ENCODE results near the gene LYPD6B.

Gene LYPD6B, protein sequence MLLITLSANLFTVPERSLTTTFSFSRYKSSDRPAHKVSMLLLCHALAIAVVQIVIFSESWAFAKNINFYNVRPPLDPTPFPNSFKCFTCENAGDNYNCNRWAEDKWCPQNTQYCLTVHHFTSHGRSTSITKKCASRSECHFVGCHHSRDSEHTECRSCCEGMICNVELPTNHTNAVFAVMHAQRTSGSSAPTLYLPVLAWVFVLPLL

DNA sequence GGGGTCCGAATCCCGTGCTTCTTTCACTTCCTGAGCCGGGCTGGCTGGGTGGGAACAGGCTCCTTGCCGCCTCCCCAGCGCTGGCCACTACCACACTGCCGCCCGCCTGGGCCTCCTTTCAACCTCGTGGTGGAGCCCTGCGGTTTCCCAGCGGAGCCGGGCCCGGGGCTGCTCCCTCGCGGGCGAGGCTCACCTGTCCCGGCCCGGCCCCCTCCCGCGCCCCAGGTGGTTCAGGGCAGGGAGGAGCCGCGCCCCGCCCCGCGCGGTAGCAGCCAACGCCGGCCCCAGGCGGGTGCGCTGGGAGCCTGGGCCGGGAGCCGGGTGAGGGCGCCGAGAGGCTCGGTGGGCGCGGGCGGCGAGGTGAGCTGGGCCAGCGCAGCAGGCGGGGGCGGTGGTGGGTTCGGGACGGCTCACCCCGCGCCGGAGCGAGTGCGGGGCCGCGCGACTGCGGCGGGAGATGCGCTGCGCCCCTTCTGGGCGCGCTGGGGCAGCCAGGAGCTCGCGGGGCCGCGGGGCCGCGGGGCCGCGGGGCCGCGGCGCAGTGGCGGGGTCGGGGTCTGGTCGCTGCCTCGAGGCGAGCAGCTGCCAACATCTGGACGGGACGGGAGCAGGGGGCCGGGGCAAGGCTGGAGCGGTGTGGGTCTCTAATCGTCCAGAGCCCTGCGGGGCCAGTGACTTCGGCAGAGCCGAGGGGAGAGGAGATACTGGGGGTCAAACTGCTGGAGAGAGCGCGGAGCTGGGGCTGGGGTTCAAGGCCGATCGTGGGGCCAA, at the start of gene LYPD6B:
LYPD6B (plus strand) TSS at position 258 of the 771 bp plus-strand sequence. CDS start 92,250 bp downstream, outside the sequence.
- peak; percentile 67 for DNase-seq

DNA sequence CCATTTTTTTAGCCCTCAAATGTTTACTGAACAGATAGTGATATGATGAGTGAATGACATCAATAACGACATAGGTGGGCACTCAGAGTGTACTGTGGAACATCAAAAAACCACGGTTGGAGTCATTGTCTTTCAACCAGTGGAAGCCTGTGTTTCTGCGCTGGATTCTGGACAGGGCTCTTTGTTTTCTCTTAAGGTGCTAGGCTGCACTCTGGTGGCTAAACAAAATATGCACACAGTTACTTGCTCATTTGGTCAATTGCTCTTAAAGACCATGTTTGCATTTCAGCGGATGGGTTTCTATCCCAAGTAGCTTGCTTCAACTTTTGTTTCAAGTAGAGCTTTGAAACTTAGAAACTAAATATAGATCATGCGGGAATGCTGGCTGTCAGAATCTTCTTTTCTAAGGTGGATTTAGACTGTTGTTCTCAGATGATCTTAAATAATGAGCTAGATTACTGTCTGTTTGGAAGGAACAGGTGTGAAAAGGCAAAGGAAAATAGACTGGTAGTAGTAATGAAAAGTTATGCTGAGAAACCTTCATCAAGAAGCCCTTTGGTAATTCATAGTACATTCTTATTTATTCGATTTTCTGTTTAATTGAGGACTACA, 48.5 kb upstream of the LYPD6B start:
- peak; percentile 46 for DNase-seq

DNA sequence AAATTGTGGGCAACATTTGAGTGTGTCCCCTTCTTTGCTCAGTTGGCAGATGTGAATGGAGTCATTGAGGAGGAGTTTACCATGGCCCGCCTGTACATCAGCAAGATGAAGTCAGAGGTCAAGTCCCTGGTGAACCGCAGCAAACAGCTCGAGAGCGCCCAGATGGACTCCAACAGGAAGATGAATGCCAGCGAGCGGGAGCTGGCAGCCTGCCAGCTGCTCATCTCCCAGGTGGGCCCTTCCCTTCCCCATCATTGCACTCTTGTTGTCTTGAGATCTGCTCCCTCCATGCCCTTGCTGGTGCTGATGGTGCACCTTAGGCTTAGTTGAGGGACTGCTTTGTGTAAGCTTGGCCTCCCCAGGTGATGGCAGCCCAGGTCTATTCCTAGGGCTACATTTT, 47.5 kb upstream of the LYPD6B start:
- peak; percentile 28 for DNase-seq

DNA sequence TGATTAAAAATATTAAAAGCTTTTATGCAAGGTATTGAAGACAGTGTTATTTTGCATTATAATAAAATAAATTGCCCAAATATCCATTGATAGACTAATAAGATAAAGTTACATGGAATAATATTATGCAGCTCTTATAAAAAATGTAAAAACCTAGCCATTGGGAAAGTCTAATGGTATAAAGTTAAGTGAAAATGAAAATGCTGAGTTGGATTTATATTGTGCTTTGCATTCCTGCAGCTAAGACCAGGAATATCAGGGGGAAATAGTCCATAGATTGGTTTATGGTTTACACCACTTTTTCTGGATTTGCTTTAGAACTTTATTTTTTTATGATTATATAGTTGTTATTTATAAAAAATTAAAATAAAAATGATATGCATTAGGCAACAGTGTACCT, 46.1 kb upstream of the LYPD6B start:
- DNase-seq, result no peak

DNA sequence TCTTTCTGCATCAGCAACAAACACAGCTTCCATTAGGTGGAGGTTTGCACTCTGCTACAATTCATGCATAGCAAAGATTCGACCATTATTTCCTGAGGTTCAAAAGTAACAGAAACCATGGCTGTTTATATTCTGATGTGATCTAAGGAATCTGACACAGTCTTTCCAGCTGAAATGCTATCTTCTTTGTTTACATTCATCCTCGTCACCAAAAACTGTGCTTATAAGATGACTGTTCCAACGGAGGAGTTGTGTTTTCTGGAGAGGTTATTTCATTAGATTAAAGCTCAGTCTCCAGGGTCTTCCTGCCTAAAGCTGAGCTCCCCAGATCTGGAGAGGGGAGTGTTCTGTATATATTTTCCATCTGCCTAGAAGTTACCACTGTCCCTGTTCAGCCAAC, 45.1 kb upstream of the LYPD6B start:
- DNase-seq, result no peak

DNA sequence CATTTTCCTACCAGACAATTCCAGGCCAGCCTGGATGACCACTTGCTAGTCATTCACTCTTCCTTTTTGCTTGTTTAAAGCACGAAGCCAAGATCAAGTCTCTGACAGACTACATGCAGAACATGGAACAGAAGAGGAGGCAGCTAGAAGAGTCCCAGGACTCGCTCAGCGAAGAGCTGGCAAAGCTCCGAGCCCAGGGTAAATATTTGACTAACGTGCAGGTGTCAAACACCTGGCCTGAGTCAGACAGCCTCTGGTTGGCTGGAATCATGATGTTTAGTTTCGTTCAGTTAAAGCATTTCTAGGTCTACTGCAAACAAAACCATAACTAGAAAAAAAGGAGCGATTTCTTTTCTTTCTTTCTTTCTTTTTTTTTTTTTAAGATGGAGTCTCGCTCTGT, 44.2 kb upstream of the LYPD6B start:
- DNase-seq, result peak; percentile 66

DNA sequence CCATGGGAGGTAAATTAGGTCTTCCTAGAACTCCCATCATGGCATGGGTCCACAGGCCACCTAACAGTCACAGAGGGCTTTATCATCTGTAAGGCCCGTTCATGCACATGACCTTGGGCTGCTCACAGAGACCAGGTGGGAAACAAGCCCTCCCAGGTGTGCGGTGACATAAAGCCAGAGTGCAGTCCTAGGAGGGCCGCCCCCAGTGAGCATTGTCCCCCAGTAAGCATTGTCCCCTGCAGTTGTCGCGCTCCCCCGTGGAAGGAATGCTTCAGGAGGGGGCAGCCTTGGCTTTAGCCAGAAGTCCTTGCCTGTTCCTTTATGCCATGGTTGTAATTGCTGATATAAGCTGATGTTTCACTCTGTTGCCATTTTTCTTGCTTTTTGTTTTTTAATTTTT, 41.7 kb upstream of the LYPD6B start:
- DNase-seq, result no peak

DNA sequence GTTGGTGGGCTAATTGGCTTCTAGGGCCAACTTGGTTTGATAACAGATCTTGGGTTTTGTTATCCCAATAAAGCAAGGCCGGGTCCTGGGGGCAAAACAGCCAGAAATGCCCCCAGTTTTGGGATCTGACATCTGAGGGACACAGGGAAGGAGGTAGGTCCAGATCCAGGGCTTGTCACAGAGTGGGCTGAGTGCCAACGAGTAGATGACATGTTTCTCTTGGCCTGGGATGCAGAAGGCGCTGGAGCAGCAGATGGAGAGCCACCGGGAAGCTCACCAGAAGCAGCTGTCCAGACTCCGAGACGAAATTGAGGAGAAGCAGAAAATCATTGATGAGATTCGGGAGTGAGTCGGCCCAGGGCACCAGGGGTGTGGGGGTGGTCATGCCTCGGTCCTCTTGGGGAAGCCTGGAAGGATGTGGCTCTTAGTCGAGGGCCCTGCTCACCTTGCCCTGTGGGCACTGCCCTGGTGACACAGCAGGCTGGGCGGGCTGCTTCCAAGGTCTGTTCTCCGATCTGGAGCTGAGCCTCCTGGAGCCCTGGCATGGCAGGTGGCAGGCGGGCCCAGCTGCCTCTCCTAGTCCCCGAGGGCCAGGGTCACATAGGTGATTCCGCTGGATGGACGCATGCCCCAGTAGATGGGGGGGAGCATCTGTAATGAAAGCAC, 40.2 kb upstream of the LYPD6B start:
- no peak for DNase-seq

DNA sequence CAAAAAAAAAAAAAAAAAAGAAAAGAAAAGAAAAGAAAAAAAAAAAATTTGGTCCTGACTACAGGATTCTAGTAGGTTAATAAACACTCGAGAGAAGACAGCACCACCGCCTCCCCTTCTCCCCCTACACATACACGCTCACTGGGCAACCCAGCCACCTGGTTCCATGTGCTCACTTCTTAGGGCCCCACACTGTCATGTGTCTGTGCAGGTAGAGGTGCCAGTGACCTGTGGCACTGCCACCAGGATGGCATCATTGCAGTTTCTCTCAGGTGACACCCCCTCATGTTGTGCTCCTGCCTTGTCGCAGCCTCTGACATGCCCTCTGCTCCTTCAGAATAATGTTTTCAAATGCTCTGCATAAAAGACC, 39.7 kb upstream of the LYPD6B start:
- no peak for DNase-seq

DNA sequence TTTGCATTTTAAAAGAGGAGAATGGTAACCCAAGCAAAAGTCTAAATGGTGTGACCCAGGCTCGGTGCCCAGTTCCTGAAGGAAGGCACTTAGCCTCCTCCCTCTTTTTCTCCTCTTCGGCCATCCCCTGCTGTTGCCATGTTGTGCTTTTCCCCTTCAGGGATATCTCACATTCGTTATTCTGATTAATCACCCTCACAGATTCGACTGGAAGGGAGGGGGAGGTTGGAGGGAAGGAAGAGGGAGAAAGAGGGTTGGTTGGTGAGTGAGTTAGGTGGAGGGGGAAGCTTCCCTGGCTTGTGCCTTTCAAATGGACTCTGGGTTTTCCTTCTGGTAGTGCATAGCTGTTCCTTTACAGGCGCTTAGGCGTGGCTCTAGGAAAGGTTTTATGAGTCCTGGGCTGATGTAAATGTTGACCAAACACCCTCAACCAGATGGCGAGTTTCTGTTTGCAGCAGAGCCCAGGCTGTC, 39.0 kb upstream of the LYPD6B start:
- DNase-seq, result no peak

DNA sequence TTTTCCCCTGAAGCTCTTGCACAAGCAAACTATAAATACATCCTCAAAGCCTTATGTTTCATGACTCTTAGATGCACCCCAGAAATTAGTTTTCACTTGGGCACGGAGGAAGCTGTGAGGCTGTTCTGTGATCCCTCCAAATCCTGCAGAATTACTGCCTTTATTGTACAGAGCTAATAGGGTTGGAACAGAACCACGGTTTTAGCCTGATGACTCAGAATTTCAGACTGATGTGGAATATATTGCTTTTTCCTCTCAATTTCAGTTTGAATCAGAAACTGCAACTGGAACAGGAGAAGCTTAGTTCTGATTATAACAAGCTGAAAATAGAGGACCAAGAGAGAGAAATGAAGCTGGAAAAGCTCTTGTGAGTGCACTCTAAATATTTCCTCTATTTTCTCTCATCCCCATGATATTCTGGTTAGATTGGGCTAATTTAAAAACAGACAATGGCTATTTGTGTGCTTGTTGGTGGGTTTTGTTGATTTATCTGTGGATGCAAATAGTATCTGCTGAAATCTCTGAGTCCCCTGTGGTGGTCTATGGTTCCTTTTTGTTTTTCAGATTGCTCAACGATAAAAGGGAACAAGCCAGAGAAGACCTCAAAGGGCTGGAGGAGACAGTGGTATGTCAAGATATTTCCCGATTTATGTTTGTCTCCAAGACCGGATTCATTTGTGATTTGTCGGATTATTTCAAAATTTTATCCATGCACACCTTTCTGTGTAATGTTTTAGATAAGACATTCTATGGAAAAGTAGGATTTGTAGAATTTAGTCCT, 38.2 kb upstream of the LYPD6B start:
- DNase-seq, result no peak

DNA sequence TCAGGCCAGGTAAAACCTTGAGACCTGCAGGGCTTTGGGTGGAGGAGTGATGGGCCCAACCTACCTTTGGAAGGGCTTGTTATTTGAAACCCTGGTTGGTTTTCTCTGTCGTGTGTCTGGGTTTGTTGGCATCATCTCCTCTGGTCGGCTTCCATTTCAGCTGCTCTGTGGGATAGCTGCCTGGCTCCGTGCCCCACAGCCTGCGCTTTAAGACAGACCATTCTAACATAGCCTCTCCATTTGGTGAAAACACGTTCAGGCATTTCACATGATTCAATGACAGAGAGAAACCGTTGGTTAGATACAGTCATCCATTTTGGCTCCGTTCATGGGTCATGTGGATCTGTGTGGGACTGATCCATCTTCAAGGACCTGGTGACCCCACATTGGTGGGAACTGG, 37.0 kb upstream of the LYPD6B start:
- DNase-seq, result no peak

DNA sequence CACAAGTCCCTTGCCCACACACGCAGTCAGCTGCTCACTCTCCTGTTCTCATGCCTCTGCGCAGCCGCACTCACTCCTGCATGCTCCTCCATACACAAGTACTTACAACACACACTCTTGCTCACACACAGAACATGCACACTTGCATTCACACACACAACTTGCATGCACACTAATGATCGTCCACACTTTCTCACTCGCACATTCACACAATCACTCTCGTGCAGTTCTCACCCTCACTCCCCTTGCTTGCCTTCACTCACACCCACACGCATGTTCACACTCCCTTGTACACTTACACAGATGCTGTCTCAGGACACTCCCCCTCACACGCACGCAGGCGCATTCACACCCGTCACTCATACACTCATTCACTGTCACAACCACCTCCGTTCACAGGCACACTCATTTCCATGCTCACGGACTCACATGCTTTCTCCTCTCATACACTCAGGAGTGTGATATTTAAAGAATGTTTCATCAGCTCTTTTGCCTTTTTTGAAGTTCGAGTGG, 36.1 kb upstream of the LYPD6B start:
- DNase-seq, result no peak

DNA sequence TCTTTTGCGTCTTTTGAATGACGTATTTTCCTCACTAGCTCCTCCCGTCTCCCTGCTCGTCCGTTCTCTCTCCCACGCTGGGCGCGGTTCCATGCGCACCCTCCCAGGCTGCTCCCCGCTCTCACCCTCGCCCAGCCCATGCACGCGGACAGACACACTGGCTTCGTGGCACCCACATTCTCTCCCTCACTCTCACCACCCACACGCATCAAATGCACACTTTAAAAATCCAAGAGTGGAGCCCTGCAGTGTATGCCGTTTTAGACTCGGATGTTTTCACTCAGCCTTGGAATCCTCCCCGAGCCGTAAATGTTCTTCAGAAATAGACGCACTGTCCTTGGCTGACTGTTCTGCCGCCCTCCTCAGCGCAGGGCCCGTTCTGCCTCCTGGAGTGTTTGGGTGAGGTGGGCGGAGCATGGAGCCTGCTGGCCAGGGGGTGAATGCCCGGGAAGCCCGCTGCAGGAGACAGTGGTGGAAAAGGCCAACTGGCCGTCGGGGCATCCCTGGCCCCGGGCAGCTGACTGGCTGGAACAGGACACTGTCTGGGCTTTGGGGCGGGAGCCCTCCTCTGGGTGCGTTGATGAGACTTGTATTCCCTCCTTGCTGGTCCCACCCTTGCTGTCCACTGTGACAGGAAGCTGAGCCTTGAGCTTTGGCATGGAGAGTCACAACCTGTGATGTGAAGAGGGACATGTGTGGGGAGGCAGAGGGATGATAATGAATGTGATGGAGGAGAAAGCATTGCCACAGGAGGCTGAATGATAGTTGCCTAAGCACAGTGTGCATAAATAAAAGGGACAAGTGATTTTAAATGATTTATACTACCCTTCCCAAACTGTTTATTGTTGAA, 35.4 kb upstream of the LYPD6B start:
- DNase-seq, result no peak

DNA sequence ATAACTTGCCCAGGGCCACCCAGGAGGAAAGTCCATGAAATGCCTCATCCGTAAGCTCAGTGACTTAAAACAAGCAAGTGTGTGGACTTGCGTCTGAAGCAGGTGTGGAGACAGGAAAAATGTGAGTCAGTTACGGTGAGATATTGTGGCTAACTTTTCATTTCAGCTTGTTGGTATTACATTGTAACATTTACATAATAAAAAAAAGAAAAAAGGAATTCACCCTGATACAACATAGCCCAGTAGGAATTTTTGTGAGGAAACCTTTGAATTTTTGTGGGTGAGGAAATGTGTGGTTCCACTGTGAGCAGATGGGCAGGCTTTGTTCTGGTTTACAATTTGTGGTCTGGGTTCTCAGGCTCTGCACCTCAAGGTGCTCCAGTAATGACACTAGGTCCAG, 33.7 kb upstream of the LYPD6B start:
- DNase-seq, result no peak

DNA sequence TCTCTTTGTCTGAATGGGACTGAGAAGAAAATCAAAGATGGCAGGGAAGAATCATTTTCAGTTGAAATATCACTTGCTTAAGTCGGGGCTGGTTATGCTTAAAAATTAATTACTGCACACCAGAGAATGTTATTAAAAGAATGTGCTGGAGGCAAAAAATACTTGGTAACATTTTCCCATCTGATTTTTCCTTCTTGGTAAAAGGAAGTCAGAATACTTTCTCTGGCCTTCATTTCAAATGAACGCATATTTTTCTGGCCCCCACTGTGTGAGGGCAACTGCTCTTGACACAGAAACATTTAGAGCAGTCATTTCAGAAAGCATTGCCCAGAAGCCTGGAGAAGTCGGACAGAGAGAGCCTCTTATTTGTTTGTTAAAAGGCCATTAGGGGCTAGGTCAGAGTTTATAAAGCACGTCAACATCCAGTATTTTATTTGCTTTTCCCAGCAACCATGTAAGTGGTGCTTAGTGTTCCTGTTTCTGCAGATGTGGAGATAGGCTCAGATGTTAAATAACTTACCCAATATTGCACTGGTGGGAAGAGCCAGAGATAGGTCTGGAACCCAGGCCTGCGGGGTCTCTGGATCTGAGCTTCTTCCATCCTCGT, 32.9 kb upstream of the LYPD6B start:
- no peak for DNase-seq

DNA sequence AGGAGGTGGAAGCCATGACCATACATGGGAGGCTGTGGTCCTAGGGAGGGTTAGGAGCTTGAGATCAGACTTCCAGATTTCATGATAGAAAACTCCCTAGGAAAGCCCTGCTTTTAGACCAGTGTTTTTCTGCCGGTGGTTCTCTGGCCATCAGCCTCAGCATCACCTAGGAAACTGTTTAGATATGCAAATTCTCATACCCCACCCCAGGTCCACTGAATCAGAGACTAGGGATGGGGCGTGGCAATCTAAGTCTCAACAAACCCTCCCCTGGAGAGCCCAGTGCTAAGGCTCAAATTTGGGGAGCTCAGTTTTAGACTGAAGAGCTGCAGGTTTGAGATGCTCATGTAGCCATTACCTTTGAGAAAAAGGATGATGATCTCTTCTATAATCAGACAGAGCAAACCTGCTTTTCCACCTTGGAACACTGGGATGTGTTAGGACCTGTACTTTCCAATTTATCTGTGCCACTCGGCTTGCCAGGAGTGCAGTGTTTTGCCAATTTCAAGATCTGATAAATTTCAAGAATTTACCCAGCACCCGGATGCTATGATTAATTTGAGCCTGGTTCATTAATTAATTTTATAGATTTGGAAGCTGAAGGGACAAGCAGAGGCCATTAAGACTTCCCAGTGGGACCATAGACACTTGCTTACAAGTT, 31.5 kb upstream of the LYPD6B start:
- no peak for DNase-seq

DNA sequence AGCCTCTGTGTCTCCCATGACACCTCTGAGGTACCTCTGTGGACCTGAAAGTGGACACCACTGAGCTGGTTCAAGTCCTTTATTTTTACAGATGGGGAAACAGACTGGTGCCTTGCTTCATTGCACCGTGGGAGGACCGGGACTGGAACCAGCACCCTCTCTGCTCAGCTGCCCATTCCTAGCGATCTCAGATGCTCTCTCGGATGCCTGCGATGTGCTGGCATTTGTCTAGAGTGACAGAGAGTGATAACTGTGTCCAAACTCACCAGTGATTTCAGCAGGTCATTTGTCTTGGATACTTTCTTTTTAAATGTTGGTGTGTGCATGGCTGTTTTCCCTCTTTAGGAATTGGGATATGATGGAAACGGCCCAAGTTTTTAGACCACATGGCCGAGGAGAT, 30.1 kb upstream of the LYPD6B start:
- DNase-seq, result no peak

DNA sequence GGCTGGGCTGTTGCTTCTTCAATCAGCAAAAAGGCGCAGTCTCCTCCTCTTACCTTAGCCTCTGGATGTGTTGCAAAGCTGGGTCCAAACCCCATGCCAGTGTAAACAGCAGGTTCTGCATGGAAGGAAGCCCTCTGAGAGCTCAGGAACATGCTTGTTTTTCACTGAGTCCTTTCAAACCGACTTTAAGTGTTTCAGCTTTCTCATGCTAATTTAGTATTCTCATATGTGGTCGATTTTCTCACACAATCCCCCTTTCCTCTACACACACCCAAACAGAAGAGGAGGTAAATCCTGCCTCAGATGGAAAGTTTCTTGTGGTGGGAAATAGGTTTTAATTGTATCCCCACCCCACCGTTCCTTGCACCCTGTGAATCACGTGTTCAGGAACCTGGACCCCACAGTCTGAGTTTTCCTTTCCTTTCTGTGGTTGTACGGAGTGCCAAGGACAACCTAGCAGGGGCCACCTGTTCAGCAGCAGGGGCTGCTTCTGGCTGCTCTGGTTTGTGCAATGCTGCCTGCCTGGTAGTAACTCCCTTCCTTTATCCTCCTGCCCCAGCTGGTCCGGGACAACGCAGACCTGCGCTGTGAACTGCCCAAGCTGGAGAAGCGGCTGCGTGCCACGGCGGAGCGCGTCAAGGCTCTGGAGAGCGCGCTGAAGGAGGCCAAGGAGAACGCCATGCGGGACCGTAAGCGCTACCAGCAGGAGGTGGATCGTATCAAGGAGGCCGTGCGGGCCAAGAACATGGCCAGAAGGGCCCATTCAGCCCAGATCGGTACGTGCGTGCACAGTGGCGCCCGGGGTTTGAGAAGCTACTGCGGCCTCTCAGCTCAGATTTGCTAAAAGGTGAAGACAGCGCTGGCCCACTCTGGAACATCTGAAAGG, 28.7 kb upstream of the LYPD6B start:
- DNase-seq, result no peak

DNA sequence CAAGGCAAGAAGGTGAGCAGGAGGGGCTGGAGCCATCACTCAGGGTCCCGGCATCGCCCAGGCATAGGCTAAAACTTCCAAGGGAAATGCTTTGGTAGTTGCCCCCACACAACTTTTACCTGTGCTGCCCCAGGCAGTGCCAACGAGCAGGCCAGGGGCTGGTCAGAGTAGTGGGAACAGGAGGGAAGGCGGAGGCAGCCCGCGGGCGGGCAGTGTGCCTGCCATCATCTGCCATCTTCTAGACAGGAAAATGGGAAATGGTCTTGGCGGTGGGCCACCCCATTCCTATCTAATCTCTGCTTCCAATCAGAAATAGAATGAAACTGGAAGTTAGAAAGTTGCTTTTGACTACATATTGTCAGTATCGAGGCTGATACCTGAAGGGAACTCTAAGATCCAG, 26.0 kb upstream of the LYPD6B start:
- no peak for DNase-seq
